Measurements from ENCODE around the gene ELP4.

Gene ELP4

DNA sequence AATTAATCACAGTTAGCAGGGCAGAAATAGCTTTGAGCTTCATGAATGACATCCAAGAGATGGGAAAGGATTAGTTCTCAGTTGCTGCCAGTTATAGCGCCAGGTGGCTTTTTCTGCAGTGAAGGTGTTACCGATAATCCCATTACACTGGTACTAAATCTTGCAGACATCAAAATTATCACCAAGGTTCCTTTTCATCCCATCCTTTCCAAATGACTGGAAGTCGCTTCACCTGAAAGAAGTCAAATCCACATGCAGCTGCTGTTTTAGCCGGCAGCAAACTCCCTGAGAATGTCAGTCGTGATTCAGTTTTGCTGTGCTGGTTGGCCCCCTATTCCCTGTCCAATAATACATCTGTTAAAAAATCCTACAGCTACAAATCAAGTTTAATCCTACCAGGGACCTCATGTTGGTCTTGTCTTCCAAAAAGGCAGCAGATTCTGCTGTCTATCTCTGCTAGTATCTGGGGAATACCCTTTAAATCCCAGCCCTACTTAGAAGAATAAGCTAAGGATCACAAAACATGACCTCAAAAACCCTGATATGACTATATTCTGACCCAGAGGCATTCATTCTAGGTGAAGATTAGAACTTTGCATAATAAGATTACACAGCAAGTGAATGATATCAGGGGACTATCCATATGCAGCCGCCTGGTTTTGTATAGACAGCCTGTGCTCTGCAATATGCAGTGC, 31.9 kb upstream of the ELP4 start:
- no peaks in the 10 kb centered on the region; the same call in 1 of the 2 replicates for H4K20me1 ChIP-seq (ENCODE audit: insufficient read depth, low read length)
- H3K9me3 ChIP-seq (ENCODE audit: low read length) = no peaks in the 10 kb centered on the region
- peaks cover 4% of the 10 kb centered on the region; the same call in 1 of the 2 replicates for H3K36me3 ChIP-seq (ENCODE audit: insufficient read depth, low read length)
- no peak for TF ChIP-seq EZH2 (IDR thresholded peaks at IDR 0.05; ENCODE audit: borderline replicate concordance, low read length)
- TF ChIP-seq, protein P1, sequence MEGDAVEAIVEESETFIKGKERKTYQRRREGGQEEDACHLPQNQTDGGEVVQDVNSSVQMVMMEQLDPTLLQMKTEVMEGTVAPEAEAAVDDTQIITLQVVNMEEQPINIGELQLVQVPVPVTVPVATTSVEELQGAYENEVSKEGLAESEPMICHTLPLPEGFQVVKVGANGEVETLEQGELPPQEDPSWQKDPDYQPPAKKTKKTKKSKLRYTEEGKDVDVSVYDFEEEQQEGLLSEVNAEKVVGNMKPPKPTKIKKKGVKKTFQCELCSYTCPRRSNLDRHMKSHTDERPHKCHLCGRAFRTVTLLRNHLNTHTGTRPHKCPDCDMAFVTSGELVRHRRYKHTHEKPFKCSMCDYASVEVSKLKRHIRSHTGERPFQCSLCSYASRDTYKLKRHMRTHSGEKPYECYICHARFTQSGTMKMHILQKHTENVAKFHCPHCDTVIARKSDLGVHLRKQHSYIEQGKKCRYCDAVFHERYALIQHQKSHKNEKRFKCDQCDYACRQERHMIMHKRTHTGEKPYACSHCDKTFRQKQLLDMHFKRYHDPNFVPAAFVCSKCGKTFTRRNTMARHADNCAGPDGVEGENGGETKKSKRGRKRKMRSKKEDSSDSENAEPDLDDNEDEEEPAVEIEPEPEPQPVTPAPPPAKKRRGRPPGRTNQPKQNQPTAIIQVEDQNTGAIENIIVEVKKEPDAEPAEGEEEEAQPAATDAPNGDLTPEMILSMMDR (IDR thresholded peaks at IDR 0.05; ENCODE audit: low read length) = no peak
- H3K4me2 ChIP-seq (ENCODE audit: low read length) = no peak overlapping the region
- H3K79me2 ChIP-seq (ENCODE audit: insufficient read depth, low read length) = peaks cover 31% of the 10 kb centered on the region
- H3K4me1 ChIP-seq (ENCODE audit: insufficient read depth, low read length, severe bottlenecking) = no peaks in the 10 kb centered on the region
- H3K27ac ChIP-seq (ENCODE audit: low read depth, low read length, poor library complexity, severe bottlenecking) = no peak overlapping the region
- H3K9ac ChIP-seq (ENCODE audit: low read length) = no peak overlapping the region
- no peaks in the 10 kb centered on the region for H3F3A ChIP-seq (ENCODE audit: insufficient read depth, low read length)
- H3K27me3 ChIP-seq (ENCODE audit: insufficient read depth, low read length) = no peaks in the 10 kb centered on the region
- no peaks in the 10 kb centered on the region for H3K9me2 ChIP-seq (ENCODE audit: low read depth, low read length)
- H2AFZ ChIP-seq (ENCODE audit: low read length) = no peak overlapping the region
- no peak overlapping the region for H3K4me3 ChIP-seq (ENCODE audit: low read depth, low read length, poor library complexity, severe bottlenecking)

DNA sequence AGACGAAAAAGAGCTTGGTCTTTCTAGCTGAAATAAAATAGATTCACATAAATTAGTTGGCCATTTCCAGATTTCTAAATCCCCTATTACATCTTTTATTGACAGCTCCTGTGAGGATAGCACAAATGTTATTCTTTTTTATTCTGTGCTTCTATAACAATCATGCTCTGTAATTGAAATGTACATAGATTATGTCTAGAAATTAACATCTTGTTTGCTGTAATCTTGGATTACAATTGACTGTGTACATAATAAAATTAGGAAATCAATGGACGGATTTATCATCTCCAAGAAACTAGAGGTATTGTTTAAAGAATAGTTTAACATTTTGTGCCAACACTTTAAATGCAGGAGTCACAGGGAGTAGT, 31.4 kb upstream of the ELP4 start:
- Histone ChIP-seq H3K4me3 (ENCODE audit: low read depth, low read length, poor library complexity, severe bottlenecking) (no peak overlapping the region), H3K4me1 (ENCODE audit: insufficient read depth, low read length, severe bottlenecking) (no peaks in the 10 kb centered on the region), H2AFZ (ENCODE audit: low read length) (no peak overlapping the region), H3F3A (ENCODE audit: insufficient read depth, low read length) (no peaks in the 10 kb centered on the region), H3K27me3 (ENCODE audit: insufficient read depth, low read length) (no peaks in the 10 kb centered on the region), H4K20me1 (ENCODE audit: insufficient read depth, low read length) (no peaks in the 10 kb centered on the region; the same call in 1 of the 2 replicates), H3K9ac (ENCODE audit: low read length) (no peak overlapping the region), H3K9me2 (ENCODE audit: low read depth, low read length) (no peaks in the 10 kb centered on the region), H3K36me3 (ENCODE audit: insufficient read depth, low read length) (peaks cover 5% of the 10 kb centered on the region; the same call in 1 of the 2 replicates), H3K79me2 (ENCODE audit: insufficient read depth, low read length) (peaks cover 33% of the 10 kb centered on the region), H3K4me2 (ENCODE audit: low read length) (no peak overlapping the region), H3K9me3 (ENCODE audit: low read length) (no peaks in the 10 kb centered on the region), H3K27ac (ENCODE audit: low read depth, low read length, poor library complexity, severe bottlenecking) (no peak overlapping the region)
- no peak for TF ChIP-seq EZH2 (IDR thresholded peaks at IDR 0.05; ENCODE audit: borderline replicate concordance, low read length)
- TF ChIP-seq, protein P1 (IDR thresholded peaks at IDR 0.05; ENCODE audit: low read length) = no peak

DNA sequence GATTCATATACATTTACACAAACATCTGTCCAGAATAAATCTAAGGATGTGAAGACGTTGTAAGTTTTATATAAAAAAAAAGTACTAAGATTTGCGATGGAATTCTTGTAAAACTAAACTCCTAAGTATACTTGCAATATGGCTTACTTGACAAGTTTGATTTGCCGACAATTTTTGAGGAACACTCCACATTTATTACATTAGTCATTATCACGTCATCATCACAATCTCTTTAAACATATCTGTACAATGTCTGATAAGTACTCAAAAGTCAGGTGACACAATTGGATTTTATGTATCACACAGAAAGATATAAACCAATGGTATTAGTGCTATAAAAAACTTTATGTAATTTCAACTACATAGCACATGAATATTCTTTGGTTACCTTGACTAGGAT, 30.5 kb upstream of the ELP4 start:
- TF ChIP-seq, protein P1 (IDR thresholded peaks at IDR 0.05; ENCODE audit: low read length) = no peak
- no peak for TF ChIP-seq EZH2 (IDR thresholded peaks at IDR 0.05; ENCODE audit: borderline replicate concordance, low read length)
- Histone ChIP-seq H3K9me3 (ENCODE audit: low read length) (no peaks in the 10 kb centered on the region), H3K79me2 (ENCODE audit: insufficient read depth, low read length) (peaks cover 41% of the 10 kb centered on the region)

More for the DNA sequence above, 30.5 kb upstream of the ELP4 start:
- H3K27me3 ChIP-seq (ENCODE audit: insufficient read depth, low read length) = no peaks in the 10 kb centered on the region
- H3K4me1 ChIP-seq (ENCODE audit: insufficient read depth, low read length, severe bottlenecking) = no peaks in the 10 kb centered on the region
- no peaks in the 10 kb centered on the region for H3K9me2 ChIP-seq (ENCODE audit: low read depth, low read length)
- H3K36me3 ChIP-seq (ENCODE audit: insufficient read depth, low read length) = peaks cover 5% of the 10 kb centered on the region; the same call in 1 of the 2 replicates
- no peak overlapping the region for H3K4me3 ChIP-seq (ENCODE audit: low read depth, low read length, poor library complexity, severe bottlenecking)
- no peak overlapping the region for H3K9ac ChIP-seq (ENCODE audit: low read length)
- H2AFZ ChIP-seq (ENCODE audit: low read length) = no peak overlapping the region
- H4K20me1 ChIP-seq (ENCODE audit: insufficient read depth, low read length) = no peaks in the 10 kb centered on the region; the same call in 1 of the 2 replicates
- no peak overlapping the region for H3K27ac ChIP-seq (ENCODE audit: low read depth, low read length, poor library complexity, severe bottlenecking)
- no peak overlapping the region for H3K4me2 ChIP-seq (ENCODE audit: low read length)
- H3F3A ChIP-seq (ENCODE audit: insufficient read depth, low read length) = no peaks in the 10 kb centered on the region
